ENCODE measurements around the gene SLC35G4.
"Not testable (repeated sequence)": the region's sequence is repeated elsewhere in the genome, so short reads cannot be mapped to it uniquely, and the experiment has no call there.

The SLC35G4 gene

DNA sequence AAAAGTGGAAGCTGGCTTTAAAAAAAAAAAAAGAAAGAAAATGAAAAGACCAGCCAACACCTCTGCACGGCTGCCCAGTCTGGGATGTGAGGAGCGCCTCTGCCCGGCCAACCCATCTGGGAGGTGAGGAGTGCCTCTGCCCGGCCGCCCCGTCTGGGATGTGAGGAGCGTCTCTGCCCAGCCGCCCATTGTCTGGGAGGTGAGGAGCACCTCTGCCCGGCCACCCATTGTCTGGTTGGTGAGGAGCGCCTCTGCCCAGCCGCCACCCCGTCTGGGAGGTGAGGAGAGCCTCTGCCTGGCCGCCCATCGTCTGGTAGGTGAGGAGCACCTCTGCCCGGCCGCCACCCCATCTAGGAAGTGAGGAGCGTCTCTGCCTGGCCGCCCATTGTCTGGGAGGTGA lies 3.7 kb downstream of the SLC35G4 start:
- DNase-seq; intact Hi-C loops (cut with DNase I): not testable (repeated sequence)

- intact Hi-C loops (cut with DNase I); DNase-seq: not testable (repeated sequence)
Observed at GRCh38 chr18:11613611-11614010, 4.2 kb downstream of the SLC35G4 start.

DNA sequence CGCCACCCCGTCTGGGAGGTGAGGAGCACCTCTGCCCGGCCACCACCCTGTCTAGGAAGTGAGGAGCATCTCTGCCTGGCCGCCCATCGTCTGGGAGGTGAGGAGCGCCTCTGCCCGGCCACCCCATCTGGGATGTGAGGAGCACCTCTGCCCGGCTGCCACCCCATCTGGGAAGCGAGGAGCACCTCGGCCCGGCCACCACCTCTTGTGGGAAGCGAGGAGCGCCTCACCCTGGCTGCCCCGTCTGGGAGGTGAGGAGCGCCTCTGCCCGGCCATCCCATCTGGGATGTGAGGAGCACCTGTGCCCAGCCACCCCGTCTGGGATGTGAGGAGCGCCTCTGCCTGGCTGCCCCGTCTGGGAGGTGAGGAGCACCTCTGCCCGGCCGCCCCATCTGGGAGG lies 4.6 kb downstream of the SLC35G4 start:
- peak in 1 of 10 donors; percentile 79 for DNase-seq
- intact Hi-C loops (cut with DNase I): not testable (repeated sequence)

GRCh38 chr18:11614981-11615380 lies 5.6 kb downstream of the SLC35G4 start:
- DNase-seq; intact Hi-C loops (cut with DNase I): not testable (repeated sequence)

GRCh38 chr18:11647310-11647709 lies 37.9 kb downstream of the SLC35G4 start:
- intact Hi-C loops (cut with DNase I); DNase-seq: not testable (repeated sequence)

DNA sequence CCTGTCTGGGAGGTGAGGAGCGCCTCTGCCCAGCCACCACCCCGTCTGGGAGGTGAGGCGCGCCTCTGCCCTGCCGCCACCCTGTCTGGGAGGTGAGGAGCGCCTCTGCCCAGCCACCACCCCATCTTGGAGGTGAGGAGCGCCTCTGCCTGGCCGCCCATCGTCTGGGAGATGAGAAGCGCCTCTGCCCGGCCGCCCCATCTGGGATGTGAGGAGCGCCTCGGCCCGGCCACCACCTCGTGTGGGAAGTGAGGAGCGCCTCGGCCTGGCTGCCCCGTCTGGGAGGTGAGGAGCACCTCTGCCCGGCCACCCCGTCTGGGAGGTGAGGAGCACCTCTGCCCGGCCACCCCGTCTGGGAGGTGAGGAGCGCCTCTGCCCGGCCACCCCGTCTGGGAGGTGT lies 38.4 kb downstream of the SLC35G4 start:
- peak in 1 of 10 donors; percentile 82 for DNase-seq

DNA sequence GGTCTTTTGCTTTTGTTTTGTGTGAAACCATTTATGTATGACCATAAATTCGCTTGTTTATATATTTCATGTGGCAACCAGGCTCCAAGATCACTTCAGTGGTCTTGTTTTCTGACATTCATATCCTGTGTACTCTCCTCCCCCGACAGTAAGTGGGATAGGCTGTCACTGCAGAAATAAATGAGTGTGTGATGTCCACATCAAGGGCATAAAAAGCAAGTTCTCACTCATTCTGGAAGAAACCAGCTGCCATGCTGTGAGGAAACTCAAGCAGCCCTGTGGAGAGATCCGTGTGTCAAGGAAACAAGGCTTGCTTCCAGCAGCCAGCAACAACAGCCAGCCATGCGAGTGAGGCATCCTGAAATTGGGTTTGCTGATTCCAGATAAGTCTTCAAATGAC lies 40.4 kb downstream of the SLC35G4 start:
- intact Hi-C loops (cut with DNase I): loop anchor here (10.0 kb wide), 1 partner anchor 85 kb away; no protein-coding TSS in a partner anchor
- DNase-seq: no peak

More for the DNA sequence above, 38.4 kb downstream of the SLC35G4 start:
- intact Hi-C loops (cut with DNase I): not testable (repeated sequence)

DNA sequence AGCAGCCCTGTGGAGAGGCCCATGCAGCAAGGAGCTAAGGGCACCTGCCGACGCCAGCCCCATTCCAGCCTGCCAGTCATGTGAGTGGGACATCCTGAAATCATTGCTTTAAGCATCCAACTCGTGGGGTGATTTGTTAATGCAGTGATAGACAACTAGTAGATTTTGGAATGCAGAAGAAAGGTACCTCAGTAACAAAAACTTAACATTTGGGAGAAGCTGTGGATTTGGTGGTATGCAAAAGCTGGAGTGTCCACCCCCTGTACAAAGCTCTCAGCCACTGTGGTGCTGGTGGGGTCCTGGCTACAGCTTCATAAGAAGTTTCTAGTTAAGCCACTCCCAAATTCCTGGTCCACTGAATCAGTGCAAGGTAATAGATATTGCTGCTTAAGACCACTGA lies 42.5 kb downstream of the SLC35G4 start:
- intact Hi-C loops (cut with DNase I): loop anchor here (10.0 kb wide), 1 partner anchor 83 kb away; no protein-coding TSS in a partner anchor
- no peak for DNase-seq

DNA sequence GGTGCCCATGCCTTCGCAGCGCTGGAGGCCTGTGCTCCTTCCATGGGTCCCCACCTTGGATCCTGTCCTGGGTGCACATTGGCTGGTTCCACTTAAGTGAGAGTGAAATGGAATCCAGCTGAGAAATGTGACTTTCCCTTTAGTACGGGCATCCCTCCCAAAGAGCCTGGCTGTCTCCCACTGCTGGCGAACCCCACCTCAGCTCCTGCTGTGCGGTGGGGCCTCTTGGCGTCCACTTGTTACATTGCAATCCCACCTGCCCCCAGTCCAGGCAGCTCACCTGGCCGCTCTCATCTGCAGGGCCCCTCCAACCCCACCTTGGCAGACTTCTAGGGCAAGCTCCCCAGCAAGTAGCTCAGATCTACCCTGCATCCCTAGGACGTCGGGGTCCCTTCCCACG lies 44.1 kb downstream of the SLC35G4 start:
- intact Hi-C loops (cut with DNase I): loop anchor here (10.0 kb wide), 1 partner anchor 81 kb away; no protein-coding TSS in a partner anchor
- no peak for DNase-seq

GRCh38 chr18:11654736-11655605 lies 45.6 kb downstream of the SLC35G4 start:
- peak in 9 of 10 donors; percentile 56 to 95 (median 68) for DNase-seq
- intact Hi-C loops (cut with DNase I): loop anchor here (5.0 to 10.0 kb wide), 2 partner anchors 80 to 382 kb away; no protein-coding TSS in a partner anchor

GRCh38 chr18:11655606-11655932 lies 46.2 kb downstream of the SLC35G4 start:
- DNase-seq: no peak
- intact Hi-C loops (cut with DNase I): loop anchor here (5.0 to 10.0 kb wide), 2 partner anchors 79 to 382 kb away; no protein-coding TSS in a partner anchor

DNA sequence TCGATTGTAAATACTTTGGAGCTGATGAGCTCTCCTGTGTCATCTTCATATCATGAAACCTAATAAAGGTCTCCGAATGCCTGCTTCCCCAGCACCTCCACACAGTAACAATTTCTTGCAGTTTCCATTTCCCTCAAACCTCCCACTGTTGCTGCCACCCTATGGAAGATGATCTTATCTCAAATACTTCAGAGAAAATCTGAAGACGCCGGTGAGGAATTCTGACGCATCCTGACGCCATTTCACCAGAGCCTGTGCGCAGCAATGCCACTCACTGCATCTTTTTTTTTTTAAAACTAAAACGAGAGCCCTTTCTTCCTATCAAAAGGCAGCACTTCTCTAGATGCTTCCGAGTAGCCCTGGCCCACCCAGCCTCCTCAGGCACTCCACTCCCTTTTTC lies 47.8 kb downstream of the SLC35G4 start:
- intact Hi-C loops (cut with DNase I): loop anchor here (5.0 to 10.0 kb wide), 2 partner anchors 78 to 380 kb away; no protein-coding TSS in a partner anchor

DNA sequence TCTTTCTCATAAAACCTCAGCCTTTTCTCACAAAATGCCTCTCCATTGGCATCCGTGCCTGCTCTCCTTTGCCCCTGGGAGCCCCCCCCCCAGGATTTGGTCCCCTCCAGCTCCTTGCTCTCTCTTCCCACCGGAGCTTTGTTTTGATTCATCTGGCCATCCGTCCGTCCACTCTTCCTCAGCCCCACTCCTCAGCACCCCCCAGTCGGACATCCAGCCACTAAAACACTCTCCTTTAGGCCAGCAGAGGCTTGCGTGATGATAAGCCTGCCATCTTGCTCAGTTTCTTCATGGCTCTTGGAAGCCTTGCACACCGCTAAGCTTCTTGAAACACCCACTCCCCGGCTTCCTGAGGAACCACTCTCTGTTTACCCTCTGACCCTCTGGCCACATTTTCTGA lies 48.2 kb downstream of the SLC35G4 start:
- DNase-seq: no peak
- intact Hi-C loops (cut with DNase I): loop anchor here (5.0 to 10.0 kb wide), 2 partner anchors 77 to 380 kb away; no protein-coding TSS in a partner anchor

More for the DNA sequence above, 47.8 kb downstream of the SLC35G4 start:
- DNase-seq: no peak

GRCh38 chr18:11658019-11658418 lies 48.6 kb downstream of the SLC35G4 start:
- intact Hi-C loops (cut with DNase I): loop anchor here (5.0 to 10.0 kb wide), 2 partner anchors 77 to 379 kb away; no protein-coding TSS in a partner anchor
- no peak for DNase-seq

DNA sequence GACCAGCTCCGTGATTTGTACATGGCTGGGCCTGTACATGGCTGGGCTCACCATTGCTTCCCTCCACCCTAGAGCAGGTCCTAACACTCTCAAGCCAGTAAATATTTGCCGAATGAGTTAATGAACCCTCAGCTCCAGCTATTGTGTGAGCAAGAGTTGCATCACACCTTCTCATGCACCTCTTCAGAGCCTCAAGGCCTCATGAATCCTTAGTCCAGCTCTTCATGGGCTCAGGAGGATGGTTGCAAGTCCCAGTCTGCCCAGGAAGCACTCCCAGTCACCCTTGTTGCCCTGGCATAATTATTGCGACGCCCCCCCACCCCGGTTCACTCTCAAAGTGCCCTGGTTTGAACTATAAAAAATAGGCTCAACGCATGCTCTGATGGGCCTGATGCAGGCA lies 49.6 kb downstream of the SLC35G4 start:
- DNase-seq: no peak
- intact Hi-C loops (cut with DNase I): loop anchor here (5.0 to 10.0 kb wide), 2 partner anchors 76 to 378 kb away; no protein-coding TSS in a partner anchor

All from posterior cingulate gyrus (tissue), 11 donors.